Hair follicular keratinocyte (primary cell): ENCODE measurements around the gene NOVA2. TPM values are rescaled to one million over a fixed set of nuclear protein-coding genes. Genes with fewer than 3 reads are reported as not detected.

Experiments
- total RNA-seq: library from RNA; depleted of rRNA; stranded (reverse); fragments of >200 nt; gene quantifications from 2 replicates; pipeline ENCODE4 v1.2.3, GENCODE V29; 2015

The NOVA2 gene
- not detected in 2 replicates for total RNA-seq

GRCh38 chr19:45973553-45974338 is at the start of gene NOVA2:
Gene NOVA2 (minus strand): TSS chr19:45973865. CDS start chr19:45973351, 514 bp downstream.

GRCh38 chr19:46022431-46023310 is 49.0 kb upstream of the NOVA2 start, which contains the start of gene PGLYRP1:
Gene PGLYRP1 (minus strand): TSS chr19:46023053. CDS start chr19:46023021, 32 bp downstream.

GRCh38 chr19:45994998-45995714 is 21.5 kb upstream of the NOVA2 start, which contains the start of gene CCDC61:
Gene CCDC61 (plus strand): TSS chr19:45995467. CDS start chr19:46003019, 7,552 bp downstream.

GRCh38 chr19:45913874-45914830 is 59.5 kb downstream of the NOVA2 start, which contains the start of gene NANOS2:
Gene NANOS2 (minus strand): TSS chr19:45914778. CDS start chr19:45914693, 85 bp downstream.

GRCh38 chr19:45901912-45902650 is 71.6 kb downstream of the NOVA2 start, which contains the start of gene MYPOP:
Gene MYPOP (minus strand): TSS chr19:45902613. CDS start chr19:45901773, 840 bp downstream.

GRCh38 chr19:45885556-45886426 is 87.9 kb downstream of the NOVA2 start, which contains the start of gene IRF2BP1:
Gene IRF2BP1 (minus strand): TSS chr19:45886141. CDS start chr19:45885774, 367 bp downstream.

Other genes with a start within 250 kb of the NOVA2 start
- 9.1 and 10.7 TPM in 2 replicates for gene FBXO46, start 243.0 kb downstream of the NOVA2 start, total RNA-seq
- gene MEIOSIN, start 240.4 kb downstream of the NOVA2 start, total RNA-seq, result not detected in 2 replicates
- 10.8 and 14.8 TPM in 2 replicates for gene SIX5, start 204.6 kb downstream of the NOVA2 start, total RNA-seq
- 2.1 and 7.1 TPM in 2 replicates for gene DMPK, start 191.4 kb downstream of the NOVA2 start, total RNA-seq
- 40.7 and 41.0 TPM in 2 replicates for gene DMWD, start 181.0 kb downstream of the NOVA2 start, total RNA-seq
- not detected in 2 replicates for gene RSPH6A, start 158.6 kb downstream of the NOVA2 start, total RNA-seq
- gene SYMPK, start 110.7 kb downstream of the NOVA2 start, total RNA-seq, result 28.9 and 29.0 TPM in 2 replicates
- not detected in 2 replicates for gene FOXA3, start 109.5 kb downstream of the NOVA2 start, total RNA-seq
- 17.1 and 26.2 TPM in 2 replicates for gene IRF2BP1, start 87.7 kb downstream of the NOVA2 start, total RNA-seq
- 3.2 and 6.8 TPM in 2 replicates for gene MYPOP, start 71.3 kb downstream of the NOVA2 start, total RNA-seq
- gene NANOS2, start 59.1 kb downstream of the NOVA2 start, total RNA-seq, result not detected in 2 replicates
- 8.1 and 12.6 TPM in 2 replicates for gene CCDC61, start 21.6 kb upstream of the NOVA2 start, total RNA-seq
- not detected in 2 replicates for gene PGLYRP1, start 49.2 kb upstream of the NOVA2 start, total RNA-seq
- not detected in 2 replicates for gene IGFL4, start 67.1 kb upstream of the NOVA2 start, total RNA-seq
- gene IGFL3, start 150.8 kb upstream of the NOVA2 start, total RNA-seq, result 0.30 and 0.78 TPM in 2 replicates
- not detected in 2 replicates for gene IGFL2, start 174.4 kb upstream of the NOVA2 start, total RNA-seq